ENCODE measurements around the gene FOXP1.

DNA sequence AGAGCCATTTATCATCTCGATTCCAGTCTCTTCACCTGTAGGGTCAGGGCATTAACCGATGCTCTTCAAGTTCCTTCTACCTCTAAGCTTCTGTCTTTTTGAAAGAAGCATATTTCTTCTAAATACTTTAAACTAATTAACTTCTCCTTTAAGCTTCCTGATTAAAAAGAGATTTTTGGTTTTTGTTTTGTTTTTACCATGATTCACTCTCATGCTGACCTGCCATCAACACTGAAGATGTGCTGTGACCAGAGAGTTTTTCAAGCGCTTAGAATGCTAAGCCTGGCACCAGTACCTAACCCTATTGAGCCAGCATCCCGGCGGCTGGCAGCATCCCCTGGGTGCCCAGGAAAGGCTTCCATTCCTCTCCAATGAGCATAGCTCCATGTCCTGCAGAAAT, 89.3 kb downstream of the FOXP1 start:
- TF ChIP-seq, protein P1, sequence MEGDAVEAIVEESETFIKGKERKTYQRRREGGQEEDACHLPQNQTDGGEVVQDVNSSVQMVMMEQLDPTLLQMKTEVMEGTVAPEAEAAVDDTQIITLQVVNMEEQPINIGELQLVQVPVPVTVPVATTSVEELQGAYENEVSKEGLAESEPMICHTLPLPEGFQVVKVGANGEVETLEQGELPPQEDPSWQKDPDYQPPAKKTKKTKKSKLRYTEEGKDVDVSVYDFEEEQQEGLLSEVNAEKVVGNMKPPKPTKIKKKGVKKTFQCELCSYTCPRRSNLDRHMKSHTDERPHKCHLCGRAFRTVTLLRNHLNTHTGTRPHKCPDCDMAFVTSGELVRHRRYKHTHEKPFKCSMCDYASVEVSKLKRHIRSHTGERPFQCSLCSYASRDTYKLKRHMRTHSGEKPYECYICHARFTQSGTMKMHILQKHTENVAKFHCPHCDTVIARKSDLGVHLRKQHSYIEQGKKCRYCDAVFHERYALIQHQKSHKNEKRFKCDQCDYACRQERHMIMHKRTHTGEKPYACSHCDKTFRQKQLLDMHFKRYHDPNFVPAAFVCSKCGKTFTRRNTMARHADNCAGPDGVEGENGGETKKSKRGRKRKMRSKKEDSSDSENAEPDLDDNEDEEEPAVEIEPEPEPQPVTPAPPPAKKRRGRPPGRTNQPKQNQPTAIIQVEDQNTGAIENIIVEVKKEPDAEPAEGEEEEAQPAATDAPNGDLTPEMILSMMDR (IDR thresholded peaks at IDR 0.05): no peak
- TF ChIP-seq POLR2A (IDR thresholded peaks at IDR 0.05): no peak
